HG03097 (cell line): ENCODE data around the gene COA8.
"Not testable (repeated sequence)": the region's sequence is repeated elsewhere in the genome, so short reads cannot be mapped to it uniquely, and the experiment has no call there.

Experiments used
- ATAC-seq: cut with Tn5 transposase; IDR thresholded peaks from one replicate; pipeline ENCODE4 v1.9.1; 2021; ENCODE audit not compliant: unreplicated experiment, low FRiP score

The COA8 gene

GRCh38 chr14:103568952-103569351 lies 6.2 kb downstream of the COA8 start:
- no peak for ATAC-seq

- no peak for ATAC-seq
Observed at GRCh38 chr14:103569408-103569807, 6.6 kb downstream of the COA8 start.

- ATAC-seq, result no peak
Observed at GRCh38 chr14:103574104-103574503, 11.3 kb downstream of the COA8 start.

GRCh38 chr14:103574707-103575285 lies 12.0 kb downstream of the COA8 start:
- ATAC-seq, result no peak

GRCh38 chr14:103576371-103577024 lies 13.7 kb downstream of the COA8 start:
- ATAC-seq, result no peak

GRCh38 chr14:103578401-103579075 lies 15.8 kb downstream of the COA8 start:
- no peak for ATAC-seq

GRCh38 chr14:103581206-103581605 lies 18.4 kb downstream of the COA8 start:
- no peak for ATAC-seq

GRCh38 chr14:103581954-103582703 lies 19.4 kb downstream of the COA8 start:
- ATAC-seq, result no peak

GRCh38 chr14:103584326-103584915 lies 21.7 kb downstream of the COA8 start:
- ATAC-seq, result no peak

GRCh38 chr14:103593577-103593976 lies 30.8 kb downstream of the COA8 start:
- peak; percentile 70 for ATAC-seq

GRCh38 chr14:103594265-103594664 lies 31.5 kb downstream of the COA8 start:
- ATAC-seq, result no peak

- ATAC-seq, result no peak
Observed at GRCh38 chr14:103597623-103598377, 35.0 kb downstream of the COA8 start.

GRCh38 chr14:103600503-103600902 lies 37.7 kb downstream of the COA8 start:
- ATAC-seq, result no peak

- no peak for ATAC-seq
Observed at GRCh38 chr14:103604620-103605019, 41.9 kb downstream of the COA8 start.

GRCh38 chr14:103606963-103607668 lies 44.4 kb downstream of the COA8 start:
- peak; percentile 53 for ATAC-seq

GRCh38 chr14:103607822-103608221 lies 45.1 kb downstream of the COA8 start:
- no peak for ATAC-seq

GRCh38 chr14:103609081-103609480 lies 46.3 kb downstream of the COA8 start:
- ATAC-seq, result not testable (repeated sequence)

GRCh38 chr14:103611215-103611614 lies 48.5 kb downstream of the COA8 start:
- no peak for ATAC-seq

- no peak for ATAC-seq
Observed at GRCh38 chr14:103613517-103613916, 50.8 kb downstream of the COA8 start.
